ENCODE measurements around the gene RPS6KA5.
"Not testable (repeated sequence)": the region's sequence is repeated elsewhere in the genome, so short reads cannot be mapped to it uniquely, and the experiment has no call there.

Gene RPS6KA5

GRCh38 chr14:90981636-90982035, 78.8 kb downstream of the RPS6KA5 start:
- DNase-seq = no peak

- DNase-seq = not testable (repeated sequence)
Observed at GRCh38 chr14:90980636-90981035, 79.8 kb downstream of the RPS6KA5 start.

GRCh38 chr14:90979515-90979914, 80.9 kb downstream of the RPS6KA5 start:
- DNase-seq = peak in 1 of 2 experiments; percentile 18

- DNase-seq = no peak
Observed at GRCh38 chr14:90976101-90976500, 84.3 kb downstream of the RPS6KA5 start.

GRCh38 chr14:90971687-90972086, 88.8 kb downstream of the RPS6KA5 start:
- no peak for DNase-seq

GRCh38 chr14:90970167-90970600, 90.3 kb downstream of the RPS6KA5 start:
- no peak for DNase-seq

- no peak for DNase-seq
Observed at GRCh38 chr14:90969531-90970166, 90.8 kb downstream of the RPS6KA5 start.

- DNase-seq = no peak
Observed at GRCh38 chr14:90968025-90968424, 92.4 kb downstream of the RPS6KA5 start.

- no peak for DNase-seq
Observed at GRCh38 chr14:90966493-90966892, 93.9 kb downstream of the RPS6KA5 start.

GRCh38 chr14:90965765-90966164, 94.7 kb downstream of the RPS6KA5 start:
- DNase-seq = no peak

GRCh38 chr14:90963343-90963742, 97.1 kb downstream of the RPS6KA5 start:
- DNase-seq = no peak

- no peak for DNase-seq
Observed at GRCh38 chr14:90962505-90963109, 97.8 kb downstream of the RPS6KA5 start.

- no peak for DNase-seq
Observed at GRCh38 chr14:90960818-90961217, 99.6 kb downstream of the RPS6KA5 start.

GRCh38 chr14:90959344-90959743, 101.1 kb downstream of the RPS6KA5 start:
- DNase-seq = no peak

- DNase-seq = no peak
Observed at GRCh38 chr14:90956273-90956672, 104.2 kb downstream of the RPS6KA5 start.

GRCh38 chr14:90953643-90954042, 106.8 kb downstream of the RPS6KA5 start:
- DNase-seq = not testable (repeated sequence)

- no peak for DNase-seq
Observed at GRCh38 chr14:90943367-90943766, 117.1 kb downstream of the RPS6KA5 start.

GRCh38 chr14:90942511-90942910, 117.9 kb downstream of the RPS6KA5 start:
- DNase-seq = no peak

GRCh38 chr14:90941706-90942105, 118.7 kb downstream of the RPS6KA5 start:
- DNase-seq = no peak

- DNase-seq = no peak
Observed at GRCh38 chr14:90940318-90940962, 120.0 kb downstream of the RPS6KA5 start.

- DNase-seq = not testable (repeated sequence)
Observed at GRCh38 chr14:90939252-90939795, 121.1 kb downstream of the RPS6KA5 start.

GRCh38 chr14:90938615-90939014, 121.8 kb downstream of the RPS6KA5 start:
- DNase-seq = no peak

GRCh38 chr14:90936757-90937440, 123.5 kb downstream of the RPS6KA5 start:
- DNase-seq = no peak

All from NCI-H446 (cell line).